Glomerular visceral epithelial cell (primary cell): ENCODE measurements around the gene MDM2.
"Not testable (repeated sequence)": the region's sequence is repeated elsewhere in the genome, so short reads cannot be mapped to it uniquely, and the experiment has no call there.

Experiments
- DNase-seq: peaks from one replicate; pipeline ENCODE4 v3.0.0-alpha.2; 2016; ENCODE audit errors: extremely low spot score

The MDM2 gene

GRCh38 chr12:68825569-68826217 is 17.7 kb downstream of the MDM2 start:
- DNase-seq, result no peak

DNA sequence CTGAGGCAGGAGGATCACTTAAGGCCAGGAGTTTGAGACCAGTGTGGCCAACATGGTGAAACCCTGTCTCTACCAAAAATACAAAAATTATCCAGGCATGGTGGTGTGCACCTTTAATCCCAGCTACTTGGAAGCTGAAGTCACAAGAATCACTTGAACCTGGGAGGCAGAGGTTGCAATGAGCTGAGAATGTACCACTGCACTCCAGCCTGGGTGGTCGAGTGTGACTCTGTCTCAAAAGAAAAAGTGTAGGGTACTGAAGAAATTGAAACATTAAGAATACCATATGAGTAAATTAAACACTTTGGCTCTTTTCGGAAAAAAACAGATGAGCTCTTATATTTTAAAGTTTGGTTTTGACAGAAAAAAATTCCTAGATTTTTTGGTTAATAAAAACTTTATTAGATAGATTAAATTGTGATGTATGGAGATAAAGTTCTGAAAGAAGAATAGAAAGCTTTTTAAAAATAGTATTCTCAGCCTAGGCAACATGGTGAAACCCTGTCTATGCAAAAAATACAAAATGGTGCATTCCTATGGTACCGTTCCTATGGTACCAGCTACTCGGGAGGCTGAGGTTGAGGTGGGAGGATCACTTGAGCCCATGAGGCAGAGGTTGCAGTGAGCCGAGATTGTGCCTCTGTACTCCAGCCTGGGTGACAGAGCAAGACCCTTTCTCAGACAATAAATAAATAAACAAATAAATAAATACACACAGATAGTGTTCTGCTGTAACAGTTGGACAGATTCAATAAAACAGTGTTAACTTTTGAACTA is 20.1 kb downstream of the MDM2 start:
- no peak for DNase-seq

- DNase-seq, result no peak
These were observed 20.7 kb downstream of the MDM2 start for GRCh38 chr12:68828672-68829068.

DNA sequence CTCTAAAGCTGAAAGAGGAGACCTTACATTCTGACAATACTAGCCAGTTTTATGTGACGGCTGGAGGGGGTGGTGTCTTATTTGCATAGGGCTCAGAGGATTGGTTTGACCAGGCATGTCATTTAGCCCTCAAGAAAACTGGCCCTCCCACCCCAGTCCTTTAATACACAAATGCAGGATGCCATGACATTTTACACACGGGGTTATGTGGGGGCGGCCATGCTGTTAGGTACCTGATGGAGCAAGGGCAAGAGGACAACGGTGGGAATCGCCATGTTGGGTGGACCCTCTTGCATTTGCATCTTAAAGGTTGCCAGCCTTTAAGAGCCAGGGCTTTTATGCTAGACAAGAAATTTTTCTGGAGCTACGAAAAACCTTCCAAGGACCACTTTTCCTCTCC is 23.3 kb downstream of the MDM2 start:
- DNase-seq, result no peak

GRCh38 chr12:68831751-68832503 is 23.9 kb downstream of the MDM2 start:
- DNase-seq, result no peak

DNA sequence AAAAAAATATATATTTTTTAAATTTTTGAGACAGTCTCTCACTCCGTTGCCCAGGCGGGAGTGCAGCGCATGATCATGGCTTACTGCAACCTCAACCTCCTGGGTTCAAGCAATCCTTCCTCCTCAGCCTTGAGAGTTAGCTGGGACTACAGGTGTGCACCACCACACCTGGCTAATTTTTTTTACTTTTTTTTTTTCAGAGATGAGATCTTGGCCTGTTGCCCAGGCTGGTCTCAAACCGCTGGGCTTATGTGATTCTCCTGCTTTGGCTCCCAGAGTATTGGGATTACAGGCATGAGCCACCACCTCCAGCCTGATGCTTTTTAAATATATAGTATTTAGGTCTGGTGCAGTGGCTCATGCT is 24.5 kb downstream of the MDM2 start:
- no peak for DNase-seq

DNA sequence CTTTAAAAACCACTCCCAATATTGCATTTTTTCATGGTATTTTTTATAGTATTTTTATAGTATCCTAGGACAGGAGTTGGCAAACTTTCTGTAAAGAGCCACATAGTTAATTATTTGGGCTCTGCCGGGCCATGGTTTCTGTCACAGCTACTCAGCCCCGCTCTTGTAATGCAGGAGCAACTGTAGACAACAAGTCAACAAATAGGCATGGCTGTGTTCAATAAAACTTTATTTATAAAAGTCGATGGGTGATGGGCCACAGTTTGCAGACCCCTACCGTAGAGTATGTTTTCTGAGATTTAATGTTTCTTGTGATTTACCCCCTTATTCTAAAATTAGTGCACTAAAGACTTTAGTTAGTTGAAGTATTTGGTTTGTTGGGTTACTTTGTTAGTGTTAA is 25.5 kb downstream of the MDM2 start:
- no peak for DNase-seq

DNA sequence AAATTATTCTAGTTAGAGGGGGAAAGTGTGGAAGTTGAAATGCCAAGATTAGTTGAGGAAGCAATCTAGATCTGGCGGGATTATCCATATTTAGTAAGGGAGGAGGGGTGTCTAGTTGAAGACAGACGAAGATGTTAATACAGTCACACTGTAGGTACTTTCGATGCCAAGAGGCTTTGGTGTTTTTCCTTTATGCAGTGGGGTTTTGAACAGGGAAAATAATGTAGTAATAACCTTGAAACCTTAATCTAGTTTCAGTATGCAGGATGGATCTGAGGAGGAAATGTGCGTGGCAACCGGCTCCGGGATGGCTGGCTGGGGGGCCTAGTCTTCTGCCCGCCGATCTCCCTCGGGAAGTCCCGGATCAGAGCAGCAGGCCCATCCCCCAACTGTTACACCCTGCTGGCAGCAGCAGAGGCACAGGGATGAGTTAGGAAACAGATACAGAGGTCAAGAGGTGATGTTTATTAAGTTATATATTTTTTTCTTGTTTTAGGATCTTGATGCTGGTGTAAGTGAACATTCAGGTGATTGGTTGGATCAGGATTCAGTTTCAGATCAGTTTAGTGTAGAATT is 27.4 kb downstream of the MDM2 start:
- no peak for DNase-seq

GRCh38 chr12:68837215-68837614 is 29.2 kb downstream of the MDM2 start:
- no peak for DNase-seq

GRCh38 chr12:68838046-68838886 is 30.3 kb downstream of the MDM2 start:
- DNase-seq, result no peak

DNA sequence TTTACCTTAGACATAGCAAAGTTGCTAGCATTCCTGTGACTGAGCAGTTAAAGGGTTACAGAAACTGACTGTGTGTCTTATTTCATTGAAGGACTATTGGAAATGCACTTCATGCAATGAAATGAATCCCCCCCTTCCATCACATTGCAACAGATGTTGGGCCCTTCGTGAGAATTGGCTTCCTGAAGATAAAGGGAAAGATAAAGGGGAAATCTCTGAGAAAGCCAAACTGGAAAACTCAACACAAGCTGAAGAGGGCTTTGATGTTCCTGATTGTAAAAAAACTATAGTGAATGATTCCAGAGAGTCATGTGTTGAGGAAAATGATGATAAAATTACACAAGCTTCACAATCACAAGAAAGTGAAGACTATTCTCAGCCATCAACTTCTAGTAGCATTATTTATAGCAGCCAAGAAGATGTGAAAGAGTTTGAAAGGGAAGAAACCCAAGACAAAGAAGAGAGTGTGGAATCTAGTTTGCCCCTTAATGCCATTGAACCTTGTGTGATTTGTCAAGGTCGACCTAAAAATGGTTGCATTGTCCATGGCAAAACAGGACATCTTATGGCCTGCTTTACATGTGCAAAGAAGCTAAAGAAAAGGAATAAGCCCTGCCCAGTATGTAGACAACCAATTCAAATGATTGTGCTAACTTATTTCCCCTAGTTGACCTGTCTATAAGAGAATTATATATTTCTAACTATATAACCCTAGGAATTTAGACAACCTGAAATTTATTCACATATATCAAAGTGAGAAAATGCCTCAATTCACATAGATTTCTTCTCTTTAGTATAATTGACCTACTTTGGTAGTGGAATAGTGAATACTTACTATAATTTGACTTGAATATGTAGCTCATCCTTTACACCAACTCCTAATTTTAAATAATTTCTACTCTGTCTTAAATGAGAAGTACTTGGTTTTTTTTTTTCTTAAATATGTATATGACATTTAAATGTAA is 31.5 kb downstream of the MDM2 start:
- no peak for DNase-seq

DNA sequence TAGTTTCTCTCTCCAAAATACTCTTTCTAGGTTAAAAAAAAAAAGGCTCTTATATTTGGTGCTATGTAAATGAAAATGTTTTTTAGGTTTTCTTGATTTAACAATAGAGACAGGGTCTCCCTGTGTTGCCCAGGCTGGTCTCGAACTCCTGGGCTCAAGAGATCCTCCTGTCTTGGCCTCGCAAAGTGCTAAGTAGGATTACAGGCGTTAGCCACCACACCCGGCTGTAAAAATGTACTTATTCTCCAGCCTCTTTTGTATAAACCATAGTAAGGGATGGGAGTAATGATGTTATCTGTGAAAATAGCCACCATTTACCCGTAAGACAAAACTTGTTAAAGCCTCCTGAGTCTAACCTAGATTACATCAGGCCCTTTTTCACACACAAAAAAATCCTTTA is 33.2 kb downstream of the MDM2 start:
- not testable (repeated sequence) for DNase-seq

DNA sequence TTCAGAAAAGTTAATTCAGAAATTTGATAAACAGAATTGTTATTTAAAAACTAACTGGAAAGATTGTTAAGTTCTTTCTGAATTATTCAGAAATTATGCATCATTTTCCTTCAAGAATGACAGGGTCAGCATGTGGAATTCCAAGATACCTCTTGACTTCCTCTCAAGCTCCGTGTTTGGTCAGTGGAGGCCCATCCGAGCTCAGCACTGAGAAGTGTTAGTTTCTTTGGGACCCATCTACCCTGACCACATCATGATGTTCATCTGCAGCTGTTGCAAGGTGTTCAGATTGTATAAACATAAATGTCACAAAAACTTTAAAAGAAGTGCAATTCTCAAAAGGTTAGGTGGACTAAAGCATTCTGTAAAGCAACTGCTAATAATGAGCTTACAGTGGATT is 33.7 kb downstream of the MDM2 start:
- no peak for DNase-seq

DNA sequence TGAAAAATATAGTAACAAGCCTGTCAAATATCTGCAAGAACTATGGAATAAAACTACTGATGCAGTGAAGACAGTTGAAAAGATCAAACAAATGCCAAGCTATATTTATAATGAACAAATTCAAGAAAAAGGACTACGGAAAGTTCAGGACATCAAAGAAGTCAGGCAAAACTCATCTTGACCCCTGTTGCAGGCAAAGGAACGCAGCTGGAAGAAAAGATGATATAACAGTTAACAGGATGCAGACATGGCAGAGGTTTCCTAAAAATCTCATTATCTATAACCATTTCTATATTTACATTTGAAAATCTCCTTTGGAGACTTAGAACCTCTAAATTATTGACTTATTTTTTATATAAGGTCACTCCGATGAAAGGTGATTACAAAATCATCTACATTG is 34.1 kb downstream of the MDM2 start:
- DNase-seq, result no peak

GRCh38 chr12:68842784-68843567 is 35.0 kb downstream of the MDM2 start:
- DNase-seq, result no peak

- DNase-seq, result no peak
These were observed 36.4 kb downstream of the MDM2 start for GRCh38 chr12:68844318-68844745.

DNA sequence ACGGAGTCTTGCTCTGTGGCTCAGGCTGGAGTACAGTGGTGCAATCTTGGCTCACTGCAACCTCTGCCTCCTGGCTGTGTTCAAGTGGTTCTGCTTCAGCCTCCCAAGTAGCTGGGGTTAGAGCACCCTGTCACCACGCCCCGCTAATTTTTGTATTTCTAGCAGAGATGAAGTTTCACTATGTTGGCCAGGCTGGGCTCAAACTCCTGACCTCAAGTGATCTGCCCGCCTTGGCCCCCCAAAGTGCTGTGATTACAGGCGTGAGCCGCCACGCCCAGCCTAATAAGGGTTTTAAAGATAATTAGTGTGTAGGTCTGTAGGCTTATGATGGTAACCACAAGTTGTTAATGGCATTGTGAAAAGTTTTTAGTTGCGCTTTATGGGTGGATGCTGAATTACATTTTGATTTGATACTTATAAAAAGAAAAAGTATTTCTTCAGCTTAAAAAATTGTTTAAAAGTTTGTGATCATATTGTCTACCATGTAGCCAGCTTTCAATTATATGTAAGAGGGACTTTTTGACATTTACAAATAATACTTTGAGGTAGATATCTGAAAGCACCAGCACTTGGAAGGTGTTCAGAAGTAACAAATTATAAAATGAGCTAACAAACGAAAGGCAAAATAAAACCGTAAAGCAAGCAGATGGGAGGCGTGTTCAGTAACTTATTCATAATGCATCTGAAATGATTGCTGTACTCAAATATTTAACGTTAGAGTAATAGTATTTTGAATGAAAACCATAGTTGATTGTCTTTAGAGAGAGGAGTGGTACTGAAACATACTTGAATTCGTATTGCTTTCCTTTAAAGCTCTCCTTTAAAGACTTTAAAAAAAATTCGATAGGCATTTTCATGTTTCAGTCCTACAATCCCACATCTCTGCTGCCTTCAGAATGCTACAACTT is 37.1 kb downstream of the MDM2 start:
- DNase-seq, result no peak

DNA sequence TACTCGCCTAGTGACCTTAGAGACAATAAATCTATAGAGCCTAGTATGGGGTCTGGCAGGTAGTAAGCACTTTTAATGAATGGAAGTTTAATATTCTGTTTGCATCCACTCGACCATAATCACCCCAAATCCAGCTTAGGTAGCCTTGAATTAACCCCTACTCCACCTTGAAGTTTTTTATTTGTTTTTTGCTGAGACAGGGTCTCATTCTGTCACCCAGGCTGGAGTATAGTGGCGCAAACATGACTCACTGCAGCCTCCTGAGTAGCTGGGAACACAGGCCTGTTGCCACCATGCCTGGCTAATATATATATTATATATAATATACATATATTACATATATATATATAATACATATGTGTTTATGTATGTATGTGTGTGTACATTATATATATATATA is 38.8 kb downstream of the MDM2 start:
- DNase-seq, result no peak

DNA sequence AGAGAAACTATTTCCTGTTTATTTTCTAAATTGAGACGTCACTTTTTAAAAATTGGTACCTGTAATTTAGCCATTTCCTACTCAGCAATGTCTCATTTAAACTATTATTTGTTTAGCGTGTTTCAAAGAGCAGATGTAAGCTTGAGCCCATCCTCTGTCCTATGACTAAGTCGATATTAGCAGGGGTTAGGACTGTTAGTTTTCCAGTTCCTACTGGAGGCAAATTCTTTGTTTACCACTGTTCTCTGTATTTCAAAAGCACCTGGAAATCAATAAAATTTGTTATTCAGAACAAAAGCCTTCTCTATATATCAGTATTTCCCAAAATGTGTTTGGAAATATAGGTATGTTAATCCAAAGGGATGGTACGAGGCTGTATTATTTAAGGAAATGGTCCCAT is 42.4 kb downstream of the MDM2 start:
- no peak for DNase-seq
